ENCODE measurements around the gene ADK.
A peak's percentile ranks its signal among the peaks of the same experiment; 100 is the strongest.

Gene ADK

DNA sequence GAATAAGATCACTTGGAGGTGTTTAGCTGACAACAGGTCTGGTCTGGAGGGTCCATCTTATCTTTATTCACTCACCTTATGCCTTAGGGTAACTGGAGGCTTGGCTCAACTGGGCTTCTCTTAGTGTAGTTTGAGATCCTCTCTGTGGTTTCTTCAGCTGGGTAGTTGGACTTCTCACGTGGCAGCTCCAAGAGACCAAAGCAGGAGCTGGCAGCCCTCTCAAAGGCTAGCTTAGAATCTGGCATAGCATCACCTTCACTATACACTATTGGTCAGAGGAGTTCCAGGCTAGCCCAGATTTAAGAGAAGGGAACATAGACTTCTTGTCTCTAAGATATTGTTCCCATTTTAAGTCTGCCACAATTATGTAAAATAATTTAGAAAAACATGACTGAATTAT, 16.4 kb downstream of the ADK start:
- Histone ChIP-seq H3K36me3 (ENCODE audit: control insufficient read depth, insufficient read depth, low read length, severe bottlenecking) (no peaks in the 10 kb centered on the region), H3K9me3 (ENCODE audit: control insufficient read depth, low read length) (no peaks in the 10 kb centered on the region), H3K9ac (ENCODE audit: low read length) (no peak overlapping the region), H3K4me3 (ENCODE audit: low read length) (no peak overlapping the region), H3K27me3 (replicated peaks; ENCODE audit: control insufficient read depth, insufficient read depth, low read length) (no peaks in the 10 kb centered on the region), H3K4me1 (ENCODE audit: control insufficient read depth, insufficient read depth, low read length) (no peaks in the 10 kb centered on the region)
- no peak for DNase-seq (ENCODE audit: low read depth)

DNA sequence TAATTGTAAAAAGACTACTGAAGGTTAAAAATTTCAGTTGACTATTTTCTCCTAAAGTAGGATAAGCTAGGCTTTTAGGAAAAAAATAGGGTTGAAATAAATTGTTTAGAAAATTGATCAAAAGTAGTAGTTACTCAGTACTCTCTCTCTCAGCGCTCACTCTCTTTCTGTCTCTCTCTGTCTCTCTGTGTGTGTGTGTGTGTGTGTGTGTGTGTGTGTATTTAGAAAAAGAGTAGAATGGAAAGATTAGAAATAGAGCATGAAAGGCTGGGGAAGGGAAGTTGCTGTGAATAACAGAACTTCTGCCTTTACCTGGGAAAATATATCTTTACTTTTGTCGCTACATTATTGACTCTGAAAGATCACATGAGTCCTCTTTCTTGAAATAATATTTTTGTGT, 20.6 kb downstream of the ADK start:
- H3K4me3 ChIP-seq (ENCODE audit: low read length): no peak overlapping the region
- no peaks in the 10 kb centered on the region for H3K36me3 ChIP-seq (ENCODE audit: control insufficient read depth, insufficient read depth, low read length, severe bottlenecking)
- no peaks in the 10 kb centered on the region for H3K27me3 ChIP-seq (replicated peaks; ENCODE audit: control insufficient read depth, insufficient read depth, low read length)
- no peak for DNase-seq (ENCODE audit: low read depth)
- peaks cover 11% of the 10 kb centered on the region for H3K4me1 ChIP-seq (ENCODE audit: control insufficient read depth, insufficient read depth, low read length)
- no peaks in the 10 kb centered on the region for H3K9me3 ChIP-seq (ENCODE audit: control insufficient read depth, low read length)
- H3K9ac ChIP-seq (ENCODE audit: low read length): no peak overlapping the region

DNA sequence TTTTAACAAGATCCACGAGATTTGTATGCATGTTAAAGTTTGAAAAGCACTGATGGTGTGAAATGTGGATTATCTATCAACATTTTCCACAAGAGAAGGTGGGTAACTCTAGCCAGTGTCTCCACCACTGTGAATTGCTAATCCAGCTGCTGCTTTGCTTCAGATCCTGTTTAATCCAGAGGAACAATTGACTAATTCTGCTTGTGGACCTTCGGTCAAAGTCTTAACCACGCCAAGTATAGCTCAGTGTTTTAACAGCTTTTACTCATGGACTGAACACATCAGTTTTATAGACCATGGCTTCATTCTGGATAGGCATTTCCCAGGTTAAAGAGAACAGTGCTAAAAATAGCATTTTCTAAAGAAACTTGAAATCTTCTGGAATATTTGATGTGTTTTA, 23.5 kb downstream of the ADK start:
- no peak for DNase-seq (ENCODE audit: low read depth)
- Histone ChIP-seq H3K9ac (ENCODE audit: low read length) (no peak overlapping the region), H3K36me3 (ENCODE audit: control insufficient read depth, insufficient read depth, low read length, severe bottlenecking) (no peaks in the 10 kb centered on the region), H3K4me1 (ENCODE audit: control insufficient read depth, insufficient read depth, low read length) (peaks cover 20% of the 10 kb centered on the region), H3K27me3 (replicated peaks; ENCODE audit: control insufficient read depth, insufficient read depth, low read length) (no peaks in the 10 kb centered on the region), H3K4me3 (ENCODE audit: low read length) (no peak overlapping the region), H3K9me3 (ENCODE audit: control insufficient read depth, low read length) (no peaks in the 10 kb centered on the region)

DNA sequence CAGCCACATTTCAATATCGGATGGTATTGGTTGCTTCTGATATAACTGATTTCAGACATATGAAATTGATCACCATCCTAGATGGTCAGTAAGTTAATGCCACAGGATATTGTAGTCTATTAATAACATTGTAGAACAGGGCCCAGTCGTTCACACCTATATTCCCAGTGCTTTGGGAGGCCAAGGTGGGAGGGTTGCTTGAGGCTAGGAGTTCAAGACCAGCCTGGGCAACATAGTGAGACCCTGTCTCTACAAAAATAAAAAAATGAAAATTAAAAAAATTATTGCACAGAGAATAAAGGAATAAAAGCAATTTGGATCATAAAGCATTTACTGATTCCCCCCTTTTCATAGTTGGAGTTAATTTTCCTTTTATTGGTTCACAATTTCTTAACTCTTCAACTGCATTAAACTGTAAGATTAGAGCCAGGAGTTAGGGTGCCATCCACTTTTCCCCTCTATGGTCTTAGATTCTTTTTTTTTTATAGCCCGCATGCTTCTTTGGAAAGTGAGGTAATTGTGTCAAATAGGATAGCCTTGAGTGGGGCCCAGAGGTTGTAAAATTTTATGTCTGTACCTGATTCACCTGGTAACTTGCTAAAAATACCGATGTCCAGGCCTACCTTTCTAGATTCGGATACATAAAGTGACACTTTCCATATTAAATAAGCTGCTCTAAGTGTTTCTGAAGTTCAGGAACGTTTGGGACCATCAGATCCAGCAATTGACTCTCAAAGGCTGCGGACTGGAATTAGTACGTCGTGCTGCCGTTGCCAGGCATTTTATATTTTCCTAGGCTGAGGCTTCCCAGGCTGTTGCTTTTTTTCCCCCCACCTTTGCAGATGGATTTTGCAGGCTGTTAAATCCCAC, 24.7 kb downstream of the ADK start:
- Histone ChIP-seq H3K9ac (ENCODE audit: low read length) (peak overlapping the region; percentile 93), H3K4me1 (ENCODE audit: control insufficient read depth, insufficient read depth, low read length) (peaks cover 21% of the 10 kb centered on the region), H3K4me3 (ENCODE audit: low read length) (peak overlapping the region; percentile 90), H3K9me3 (ENCODE audit: control insufficient read depth, low read length) (no peaks in the 10 kb centered on the region), H3K36me3 (ENCODE audit: control insufficient read depth, insufficient read depth, low read length, severe bottlenecking) (no peaks in the 10 kb centered on the region), H3K27me3 (replicated peaks; ENCODE audit: control insufficient read depth, insufficient read depth, low read length) (no peaks in the 10 kb centered on the region)
- no peak for DNase-seq (ENCODE audit: low read depth)

DNA sequence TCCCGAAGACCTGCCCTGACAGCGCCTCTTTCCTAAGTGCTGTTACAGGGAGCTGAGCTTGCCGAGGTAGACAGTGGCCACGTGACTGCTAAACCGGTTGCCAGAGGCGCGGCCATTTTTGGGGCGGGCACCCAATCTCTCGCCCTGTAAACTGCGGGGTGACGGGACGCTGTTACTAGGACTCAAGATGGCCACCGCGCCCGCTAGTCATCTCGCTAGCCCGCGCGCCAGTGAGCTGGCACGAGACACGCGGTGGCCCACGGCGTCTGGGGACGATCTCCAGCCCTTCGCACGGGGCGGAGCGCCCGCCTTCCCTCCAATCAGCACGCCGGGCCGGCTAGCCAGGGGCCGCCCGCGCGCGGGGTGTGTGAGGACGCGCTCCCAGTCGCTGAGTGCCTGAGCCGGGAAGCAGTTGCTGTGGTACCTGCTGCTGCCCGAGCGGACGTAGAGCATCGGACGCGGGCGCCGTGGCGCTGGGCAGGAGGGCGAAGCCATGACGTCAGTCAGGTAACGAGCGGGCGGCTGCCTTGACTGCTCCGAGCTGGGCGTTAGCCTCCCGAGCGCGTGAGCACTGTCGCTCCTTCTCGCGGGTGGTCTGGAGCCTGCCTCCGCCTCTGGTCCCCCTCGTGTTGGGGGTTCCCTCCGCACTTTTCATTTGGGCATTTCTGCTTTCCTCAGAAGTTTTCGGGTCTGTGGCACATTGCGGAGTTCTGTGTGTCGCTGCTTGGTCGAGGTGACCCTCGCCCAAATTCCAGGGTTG, 25.5 kb downstream of the ADK start:
- Histone ChIP-seq H3K27me3 (replicated peaks; ENCODE audit: control insufficient read depth, insufficient read depth, low read length) (no peaks in the 10 kb centered on the region), H3K4me1 (ENCODE audit: control insufficient read depth, insufficient read depth, low read length) (peaks cover 29% of the 10 kb centered on the region), H3K9me3 (ENCODE audit: control insufficient read depth, low read length) (no peaks in the 10 kb centered on the region), H3K36me3 (ENCODE audit: control insufficient read depth, insufficient read depth, low read length, severe bottlenecking) (no peaks in the 10 kb centered on the region), H3K9ac (ENCODE audit: low read length) (peak overlapping the region; percentile 93), H3K4me3 (ENCODE audit: low read length) (peak overlapping the region; percentile 90)
- DNase-seq (ENCODE audit: low read depth): peak; percentile 94

DNA sequence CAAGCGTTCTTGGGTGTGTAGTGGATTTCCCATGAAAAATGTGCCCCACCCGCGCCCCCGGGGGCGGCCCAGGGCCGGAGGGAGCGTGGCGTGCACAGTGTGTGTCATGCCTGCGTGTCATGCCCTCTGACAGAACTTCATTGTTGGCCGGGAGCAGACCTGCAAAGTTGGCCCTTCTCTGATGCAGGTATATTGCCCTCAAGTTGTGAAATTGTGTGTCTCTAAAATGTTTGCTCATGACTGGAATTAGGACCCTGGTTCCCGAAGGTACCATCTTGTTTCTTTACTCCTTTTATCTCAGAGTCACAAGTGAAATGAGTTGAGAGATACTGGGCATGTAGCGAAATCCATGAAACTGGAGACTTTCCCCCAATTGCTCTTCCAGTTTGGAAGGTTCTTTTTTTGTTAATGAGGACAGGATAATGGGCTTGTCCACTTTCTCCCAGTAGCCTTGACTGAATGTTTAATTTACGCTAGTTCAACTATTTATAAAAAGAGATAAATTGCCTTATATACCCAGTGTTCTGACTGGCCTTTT, 26.2 kb downstream of the ADK start:
- Histone ChIP-seq H3K27me3 (replicated peaks; ENCODE audit: control insufficient read depth, insufficient read depth, low read length) (no peaks in the 10 kb centered on the region), H3K4me3 (ENCODE audit: low read length) (peak overlapping the region; percentile 90), H3K4me1 (ENCODE audit: control insufficient read depth, insufficient read depth, low read length) (peaks cover 34% of the 10 kb centered on the region), H3K9ac (ENCODE audit: low read length) (peak overlapping the region; percentile 93), H3K36me3 (ENCODE audit: control insufficient read depth, insufficient read depth, low read length, severe bottlenecking) (no peaks in the 10 kb centered on the region), H3K9me3 (ENCODE audit: control insufficient read depth, low read length) (no peaks in the 10 kb centered on the region)
- DNase-seq (ENCODE audit: low read depth): peak; percentile 73

DNA sequence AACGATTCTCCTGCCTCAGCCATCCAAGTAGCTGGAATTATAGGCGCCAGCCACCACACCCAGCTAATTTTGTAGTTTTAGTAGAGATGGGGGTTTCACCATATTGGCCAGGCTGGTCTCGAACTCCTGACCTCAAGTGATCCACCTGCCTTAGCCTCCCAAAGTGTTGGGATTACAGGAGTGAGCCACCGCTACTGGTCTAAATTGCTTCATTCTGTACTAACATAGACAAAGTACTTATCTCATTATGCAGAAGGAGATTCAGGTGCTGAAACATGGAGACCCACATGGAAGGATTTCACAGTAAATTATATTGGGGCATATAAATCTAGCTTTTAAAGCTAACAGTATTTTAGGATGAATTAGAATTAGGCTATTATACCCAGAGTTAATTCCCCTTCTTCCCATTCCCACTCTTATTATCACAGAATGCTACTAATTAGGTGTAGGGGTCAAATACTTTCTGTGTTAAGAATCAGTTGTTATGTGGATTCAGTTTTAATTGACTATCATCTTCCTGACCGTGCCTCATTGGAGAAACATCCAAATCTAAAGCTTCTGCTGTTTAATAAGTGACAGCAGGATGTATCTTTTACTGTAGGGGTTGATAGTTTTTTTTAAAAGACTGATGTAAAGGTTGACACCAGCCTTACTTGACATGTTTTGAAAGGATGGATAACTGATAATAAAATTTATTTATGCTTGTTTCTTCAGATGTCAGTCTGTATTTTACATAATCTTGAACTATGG, 27.2 kb downstream of the ADK start:
- Histone ChIP-seq H3K9me3 (ENCODE audit: control insufficient read depth, low read length) (no peaks in the 10 kb centered on the region), H3K36me3 (ENCODE audit: control insufficient read depth, insufficient read depth, low read length, severe bottlenecking) (no peaks in the 10 kb centered on the region), H3K4me1 (ENCODE audit: control insufficient read depth, insufficient read depth, low read length) (peaks cover 38% of the 10 kb centered on the region), H3K9ac (ENCODE audit: low read length) (no peak overlapping the region), H3K27me3 (replicated peaks; ENCODE audit: control insufficient read depth, insufficient read depth, low read length) (no peaks in the 10 kb centered on the region), H3K4me3 (ENCODE audit: low read length) (no peak overlapping the region)
- DNase-seq (ENCODE audit: low read depth): peak; percentile 4

DNA sequence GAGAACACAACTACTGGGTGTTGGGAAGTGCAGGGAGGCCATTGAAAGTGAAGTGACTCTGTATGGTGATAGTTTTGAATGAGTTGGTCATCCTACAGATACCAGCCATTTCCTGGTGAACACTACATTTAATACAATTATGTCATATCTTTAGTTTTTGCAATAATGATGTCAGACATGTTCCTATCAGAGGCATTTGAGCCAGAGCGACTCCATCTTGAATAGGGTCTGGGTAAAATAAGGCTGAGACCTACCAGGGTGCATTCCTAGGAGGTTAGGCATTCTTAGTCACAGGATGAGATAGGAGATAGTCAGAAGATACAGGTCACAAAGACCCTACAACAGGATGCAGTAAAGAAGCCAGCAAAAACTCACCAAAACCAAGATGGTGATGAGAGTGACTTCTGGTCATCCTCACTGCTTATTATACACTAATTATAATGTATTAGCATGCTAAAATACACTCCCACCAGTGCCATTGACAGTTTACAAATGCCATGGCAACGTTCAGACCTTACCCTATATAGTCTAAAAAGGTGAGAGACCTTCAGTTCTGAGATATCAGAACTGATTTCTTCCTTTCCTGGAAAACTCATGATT, 28.2 kb downstream of the ADK start:
- DNase-seq (ENCODE audit: low read depth): no peak
- no peaks in the 10 kb centered on the region for H3K36me3 ChIP-seq (ENCODE audit: control insufficient read depth, insufficient read depth, low read length, severe bottlenecking)
- H3K9me3 ChIP-seq (ENCODE audit: control insufficient read depth, low read length): no peaks in the 10 kb centered on the region
- peaks cover 38% of the 10 kb centered on the region for H3K4me1 ChIP-seq (ENCODE audit: control insufficient read depth, insufficient read depth, low read length)
- H3K9ac ChIP-seq (ENCODE audit: low read length): no peak overlapping the region
- no peak overlapping the region for H3K4me3 ChIP-seq (ENCODE audit: low read length)
- no peaks in the 10 kb centered on the region for H3K27me3 ChIP-seq (replicated peaks; ENCODE audit: control insufficient read depth, insufficient read depth, low read length)

DNA sequence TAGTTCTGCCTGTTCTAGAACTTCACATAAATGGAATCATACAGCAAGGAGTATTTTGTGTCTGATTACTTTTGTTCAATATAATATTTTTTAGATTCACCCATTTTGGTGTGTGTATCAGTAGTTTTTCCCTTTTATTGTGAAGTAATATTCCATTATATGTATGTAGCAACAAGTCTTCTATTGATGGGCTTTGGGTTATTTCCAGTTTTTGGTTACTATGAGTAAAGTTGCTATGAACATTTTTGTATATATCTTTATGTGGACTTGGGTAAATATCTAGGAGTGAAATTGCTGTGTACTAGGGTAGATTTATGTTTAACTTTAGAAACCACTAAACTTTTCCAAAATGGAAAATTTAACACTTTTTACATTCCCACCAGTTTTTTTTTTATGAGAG, 35.7 kb downstream of the ADK start:
- H3K4me3 ChIP-seq (ENCODE audit: low read length): no peak overlapping the region
- H3K9me3 ChIP-seq (ENCODE audit: control insufficient read depth, low read length): no peaks in the 10 kb centered on the region
- DNase-seq (ENCODE audit: low read depth): peak; percentile 28

DNA sequence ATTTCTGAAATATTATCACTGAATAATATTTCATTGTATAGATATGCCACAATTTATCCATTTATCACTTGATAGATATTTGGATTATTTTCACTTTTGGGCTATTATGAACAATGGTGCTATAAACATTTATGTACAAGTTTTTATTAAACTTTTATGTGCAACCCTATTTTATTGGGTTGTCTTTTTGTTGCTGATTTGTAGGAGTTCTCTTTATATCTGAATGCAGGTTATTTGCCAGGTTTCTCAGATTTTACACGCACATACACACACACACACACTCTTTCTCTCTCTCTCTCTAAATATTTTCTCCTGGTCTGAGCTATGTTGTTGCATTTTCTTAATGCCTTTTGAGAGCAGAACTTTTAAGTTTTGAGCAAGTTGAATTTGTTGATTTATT, 36.2 kb downstream of the ADK start:
- Histone ChIP-seq H3K4me1 (ENCODE audit: control insufficient read depth, insufficient read depth, low read length) (peaks cover 46% of the 10 kb centered on the region), H3K27me3 (replicated peaks; ENCODE audit: control insufficient read depth, insufficient read depth, low read length) (no peaks in the 10 kb centered on the region), H3K4me3 (ENCODE audit: low read length) (no peak overlapping the region), H3K9ac (ENCODE audit: low read length) (no peak overlapping the region), H3K36me3 (ENCODE audit: control insufficient read depth, insufficient read depth, low read length, severe bottlenecking) (no peaks in the 10 kb centered on the region), H3K9me3 (ENCODE audit: control insufficient read depth, low read length) (no peaks in the 10 kb centered on the region)
- DNase-seq (ENCODE audit: low read depth): no peak

More for the DNA sequence above, 35.7 kb downstream of the ADK start:
- Histone ChIP-seq H3K27me3 (replicated peaks; ENCODE audit: control insufficient read depth, insufficient read depth, low read length) (no peaks in the 10 kb centered on the region), H3K36me3 (ENCODE audit: control insufficient read depth, insufficient read depth, low read length, severe bottlenecking) (no peaks in the 10 kb centered on the region), H3K4me1 (ENCODE audit: control insufficient read depth, insufficient read depth, low read length) (peaks cover 44% of the 10 kb centered on the region), H3K9ac (ENCODE audit: low read length) (no peak overlapping the region)

All from adipocyte (in vitro differentiated cells).